ENCODE data around the gene LNPEP.

GRCh38 chr5:96933764-96934707, 1.8 kb upstream of the LNPEP start:
- no peak for TF ChIP-seq TOX (CRISPR knock-in tag; IDR thresholded peaks at IDR 0.05; ENCODE audit: borderline replicate concordance)
- no peak for TF ChIP-seq CSDC2 (CRISPR knock-in tag; IDR thresholded peaks at IDR 0.05)
- no peak for TF ChIP-seq ARNTL (CRISPR knock-in tag; IDR thresholded peaks at IDR 0.05; ENCODE audit: borderline replicate concordance, low read depth)
- no peak for TF ChIP-seq ZC3H10 (CRISPR knock-in tag; IDR thresholded peaks at IDR 0.05)
- TF ChIP-seq PATZ1 (CRISPR knock-in tag; IDR thresholded peaks at IDR 0.05; ENCODE audit: borderline replicate concordance) = no peak
